MM.1S (cell line): ENCODE measurements around the gene PYCARD.

Experiments used
- DNase-seq: peaks from one replicate; pipeline ENCODE4 v3.0.0-alpha.2; 2015
- H2AFZ ChIP-seq: fragments of 300-600 bp; sonication (generic); 2 replicates; pipeline ENCODE4 v1.6.0; 2016; ENCODE audit warnings: antibody characterized with exemption, low read length
- H3F3A ChIP-seq: fragments of 300-600 bp; sonication (generic); 2 replicates; pipeline ENCODE4 v1.6.1; 2016; ENCODE audit warnings: mild to moderate bottlenecking, antibody characterized with exemption, low read length, moderate library complexity, mixed read lengths; ENCODE audit not compliant: insufficient read depth
- H3K27ac ChIP-seq: fragments of 300-600 bp; sonication (generic); 2 replicates; pipeline ENCODE4 v1.5.1; 2016; ENCODE audit warnings: mild to moderate bottlenecking, low read length
- H3K27me3 ChIP-seq: fragments of 300-600 bp; sonication (generic); replicated peaks from 2 replicates; pipeline ENCODE4 v1.6.0; 2016; ENCODE audit warnings: low read length; ENCODE audit not compliant: insufficient read depth
- H3K36me3 ChIP-seq: fragments of 300-600 bp; sonication (generic); replicated peaks from 2 replicates; pipeline ENCODE4 v1.6.1; 2016; ENCODE audit warnings: mild to moderate bottlenecking, low read length, mixed read lengths; ENCODE audit not compliant: insufficient read depth
- H3K4me1 ChIP-seq: fragments of 300-600 bp; sonication (generic); 2 replicates; pipeline ENCODE4 v1.6.1; 2016; ENCODE audit warnings: low read length, mixed read lengths
- H3K4me2 ChIP-seq: fragments of 300-600 bp; sonication (generic); 2 replicates; pipeline ENCODE4 v1.6.0; 2016; ENCODE audit warnings: low read depth, low read length
- H3K4me3 ChIP-seq: fragments of 300-600 bp; sonication (generic); 2 replicates; pipeline ENCODE4 v1.5.1; 2016; ENCODE audit warnings: low read length, mixed read lengths
- H3K79me2 ChIP-seq: fragments of 300-600 bp; sonication (generic); 2 replicates; pipeline ENCODE4 v1.6.1; 2016; ENCODE audit warnings: mixed run types, low read length, mixed read lengths
- H3K9ac ChIP-seq: fragments of 300-600 bp; sonication (generic); 2 replicates; pipeline ENCODE4 v1.6.1; 2016; ENCODE audit warnings: low read length, mixed read lengths
- H3K9me2 ChIP-seq: fragments of 300-600 bp; sonication (generic); replicated peaks from 2 replicates; pipeline ENCODE4 v1.6.1; 2016; ENCODE audit warnings: mild to moderate bottlenecking, low read length, mixed read lengths; ENCODE audit not compliant: insufficient read depth
- H3K9me3 ChIP-seq: fragments of 300-600 bp; sonication (generic); replicated peaks from 2 replicates; pipeline ENCODE4 v1.6.1; 2016; ENCODE audit warnings: mild to moderate bottlenecking, low read length, mixed read lengths; ENCODE audit not compliant: insufficient read depth
- H4K20me1 ChIP-seq: fragments of 300-600 bp; sonication (generic); 2 replicates; pipeline ENCODE4 v1.6.1; 2016; ENCODE audit warnings: mild to moderate bottlenecking, low read length, moderate library complexity, mixed read lengths; ENCODE audit not compliant: insufficient read depth
- CTCF ChIP-seq: fragments of 300-600 bp; sonication (generic); IDR thresholded peaks from 2 replicates; pipeline ENCODE4 v1.5.1; 2016; ENCODE audit warnings: antibody characterized with exemption, low read length, mixed read lengths
- EZH2 ChIP-seq: fragments of 300-600 bp; sonication (generic); optimal IDR thresholded peaks from 2 replicates; pipeline ENCODE3; 2017; ENCODE audit warnings: low read depth, mild to moderate bottlenecking, antibody characterized with exemption, low read length, mixed read lengths
- EZH2phosphoT487 ChIP-seq: fragments of 300-600 bp; sonication (generic); IDR thresholded peaks from 2 replicates; pipeline ENCODE4 v1.6.1; 2018; ENCODE audit warnings: antibody characterized with exemption, low read length

Gene PYCARD

DNA sequence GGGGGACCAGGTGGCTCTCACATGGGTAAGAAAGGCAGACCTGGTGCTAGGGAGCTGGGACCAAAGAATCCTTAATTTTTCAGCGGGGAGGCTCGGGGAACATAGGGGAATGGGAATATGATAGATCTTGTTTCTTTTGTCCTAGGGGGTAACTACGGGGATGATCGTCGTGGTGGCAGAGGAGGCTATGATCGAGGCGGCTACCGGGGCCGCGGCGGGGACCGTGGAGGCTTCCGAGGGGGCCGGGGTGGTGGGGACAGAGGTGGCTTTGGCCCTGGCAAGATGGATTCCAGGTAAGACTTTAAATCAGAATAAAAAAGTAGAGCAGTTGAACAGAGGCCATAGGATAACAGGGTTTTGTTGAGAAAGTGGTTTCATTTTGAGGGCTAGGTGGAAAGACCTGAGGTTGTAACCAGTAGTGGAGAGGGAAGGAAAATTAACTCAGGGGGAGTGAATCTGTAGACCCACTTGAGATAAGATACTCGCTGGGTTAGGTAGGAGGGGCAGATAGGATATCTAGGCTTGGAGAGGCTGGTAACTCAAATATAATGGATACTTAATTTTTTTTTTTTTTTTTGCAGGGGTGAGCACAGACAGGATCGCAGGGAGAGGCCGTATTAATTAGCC is 11.6 kb downstream of the PYCARD start:
- Histone ChIP-seq H3K9me2 (no peaks in the 10 kb centered on the region), H4K20me1 (peaks cover 1% of the 10 kb centered on the region), H3K27me3 (no peaks in the 10 kb centered on the region), H3K4me3 (no peak overlapping the region), H3F3A (peaks cover 7% of the 10 kb centered on the region), H2AFZ (no peak overlapping the region), H3K27ac (no peak overlapping the region), H3K79me2 (peaks cover 47% of the 10 kb centered on the region), H3K9me3 (no peaks in the 10 kb centered on the region), H3K9ac (no peak overlapping the region), H3K36me3 (peaks cover 41% of the 10 kb centered on the region), H3K4me1 (no peaks in the 10 kb centered on the region; the same call in 1 of the 2 replicates), H3K4me2 (no peak overlapping the region)
- TF ChIP-seq CTCF (no peak), EZH2 (no peak), EZH2phosphoT487 (no peak)
- no peak for DNase-seq

- no peaks in the 10 kb centered on the region for H3K27me3 ChIP-seq
- H3K79me2 ChIP-seq = peaks cover 56% of the 10 kb centered on the region
- H2AFZ ChIP-seq = no peak overlapping the region
- no peak for TF ChIP-seq CTCF
- TF ChIP-seq EZH2phosphoT487 = no peak
- no peak for TF ChIP-seq EZH2
- H3F3A ChIP-seq = peaks cover 7% of the 10 kb centered on the region
- no peaks in the 10 kb centered on the region; the same call in 1 of the 2 replicates for H3K4me1 ChIP-seq
- no peak for DNase-seq
- H4K20me1 ChIP-seq = peaks cover 8% of the 10 kb centered on the region
- no peak overlapping the region for H3K4me3 ChIP-seq
- H3K4me2 ChIP-seq = no peak overlapping the region
- no peak overlapping the region for H3K27ac ChIP-seq
- no peak overlapping the region for H3K9ac ChIP-seq
- no peaks in the 10 kb centered on the region for H3K9me2 ChIP-seq
- H3K36me3 ChIP-seq = peaks cover 49% of the 10 kb centered on the region
- no peaks in the 10 kb centered on the region for H3K9me3 ChIP-seq
Observed at GRCh38 chr16:31190061-31190460, 12.5 kb downstream of the PYCARD start.

DNA sequence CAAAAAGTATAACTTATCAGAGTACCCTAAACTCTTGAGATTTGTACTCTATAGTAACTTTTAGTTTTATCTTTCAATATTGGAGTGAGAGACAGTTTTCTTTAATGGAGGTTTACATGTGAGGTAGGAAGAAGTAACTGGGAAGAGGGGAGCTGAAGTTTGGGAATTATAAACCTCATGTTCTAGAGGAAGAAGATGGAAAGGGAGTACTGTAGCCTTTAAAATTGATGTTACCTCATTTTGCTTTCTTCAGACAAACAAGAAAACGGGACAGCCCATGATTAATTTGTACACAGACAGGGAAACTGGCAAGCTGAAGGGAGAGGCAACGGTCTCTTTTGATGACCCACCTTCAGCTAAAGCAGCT is 13.2 kb downstream of the PYCARD start:
- H3K9ac ChIP-seq = no peak overlapping the region
- H3K9me3 ChIP-seq = no peaks in the 10 kb centered on the region
- no peaks in the 10 kb centered on the region for H3K9me2 ChIP-seq
- no peak for TF ChIP-seq CTCF
- TF ChIP-seq EZH2phosphoT487 = no peak
- no peak for TF ChIP-seq EZH2
- no peaks in the 10 kb centered on the region for H3K27me3 ChIP-seq
- H4K20me1 ChIP-seq = peaks cover 8% of the 10 kb centered on the region
- H3F3A ChIP-seq = peaks cover 7% of the 10 kb centered on the region
- no peaks in the 10 kb centered on the region; the same call in 1 of the 2 replicates for H3K4me1 ChIP-seq
- H3K4me2 ChIP-seq = no peak overlapping the region
- H3K36me3 ChIP-seq = peaks cover 55% of the 10 kb centered on the region
- H2AFZ ChIP-seq = no peak overlapping the region
- no peak overlapping the region for H3K4me3 ChIP-seq
- H3K27ac ChIP-seq = no peak overlapping the region
- DNase-seq = no peak
- peaks cover 62% of the 10 kb centered on the region for H3K79me2 ChIP-seq
